SU-DHL-6 (cell line): ENCODE measurements around the gene HES4.

Source experiments
- H2AFZ ChIP-seq: fragments of 200-600 bp; sonication (generic); 2 replicates; pipeline ENCODE4 v1.6.1; 2014; ENCODE audit warnings: low read depth, mild to moderate bottlenecking, moderate library complexity, mixed read lengths, antibody characterized with exemption, low read length; ENCODE audit not compliant: severe bottlenecking
- H3F3A ChIP-seq: fragments of 200-600 bp; shearing (Covaris generic); 2 replicates; pipeline ENCODE4 v1.6.0; 2016; ENCODE audit warnings: antibody characterized with exemption, mild to moderate bottlenecking; ENCODE audit not compliant: insufficient read depth
- H3K27ac ChIP-seq: fragments of 200-600 bp; sonication (generic); 2 replicates; pipeline ENCODE4 v1.5.1; 2016; ENCODE audit warnings: low read depth, mild to moderate bottlenecking, low read length, moderate library complexity, mixed read lengths
- H3K27me3 ChIP-seq: fragments of 200-600 bp; sonication (generic), shearing (Covaris generic); 2 replicates; pipeline ENCODE4 v1.6.0; 2014; ENCODE audit warnings: mild to moderate bottlenecking, low read length
- H3K36me3 ChIP-seq: fragments of 200-600 bp; sonication (generic); 2 replicates; pipeline ENCODE4 v1.6.1; 2014; ENCODE audit warnings: mild to moderate bottlenecking, low read length, mixed read lengths
- H3K4me2 ChIP-seq: fragments of 300-600, 200-600 bp; shearing (Covaris generic), sonication (generic); 2 replicates; pipeline ENCODE4 v1.6.0; 2014; ENCODE audit warnings: low read length, low read depth, mild to moderate bottlenecking; ENCODE audit not compliant: poor library complexity, severe bottlenecking
- H3K4me3 ChIP-seq: fragments of 200-600 bp; sonication (generic); 2 replicates; pipeline ENCODE4 v1.5.1; 2014; ENCODE audit warnings: antibody characterized with exemption, low read length, mild to moderate bottlenecking, mixed read lengths; ENCODE audit not compliant: insufficient read depth, poor library complexity, severe bottlenecking
- H3K79me2 ChIP-seq: fragments of 200-600 bp; sonication (generic); 2 replicates; pipeline ENCODE4 v1.6.1; 2014; ENCODE audit warnings: mild to moderate bottlenecking, low read length, moderate library complexity; ENCODE audit not compliant: insufficient read depth
- H3K9ac ChIP-seq: fragments of 200-600 bp; sonication (generic); 2 replicates; pipeline ENCODE4 v1.7.0; 2014; ENCODE audit warnings: mild to moderate bottlenecking, low read length
- H3K9me2 ChIP-seq: fragments of 200-600 bp; sonication (generic); replicated peaks from 2 replicates; pipeline ENCODE4 v1.6.1; 2014; ENCODE audit warnings: low read length; ENCODE audit not compliant: insufficient read depth
- H3K9me3 ChIP-seq: fragments of 200-600 bp; sonication (generic); 2 replicates; pipeline ENCODE4 v1.6.1; 2014; ENCODE audit warnings: low read length, mixed read lengths; ENCODE audit not compliant: insufficient read depth
- H4K20me1 ChIP-seq: fragments of 200-600 bp; sonication (generic); 2 replicates; pipeline ENCODE4 v1.6.1; 2014; ENCODE audit warnings: low read depth, mild to moderate bottlenecking, antibody characterized with exemption, low read length, moderate library complexity, mixed read lengths
- CTCF ChIP-seq: fragments of 200-600 bp; sonication (generic); IDR thresholded peaks from one replicate; pipeline ENCODE4 v1.5.1; 2017; ENCODE audit warnings: antibody characterized with exemption, mild to moderate bottlenecking, low read length, moderate library complexity; ENCODE audit not compliant: insufficient read depth, poor library complexity, severe bottlenecking
- EZH2phosphoT487 ChIP-seq: fragments of 200-600 bp; sonication (generic), shearing (Covaris generic); conservative IDR thresholded peaks from 2 replicates; pipeline ENCODE4 v1.6.1; 2018; ENCODE audit warnings: mild to moderate bottlenecking, antibody characterized with exemption, low read length, moderate library complexity, mixed read lengths

HES4 gene

GRCh38 chr1:958823-959730 is 40.8 kb downstream of the HES4 start, which contains the start of gene NOC2L:
Gene NOC2L, minus strand, starts transcription at chr1:959256. Its CDS starts 16 bp downstream, at chr1:959240.
- H3K9me2 ChIP-seq = no peaks in the 10 kb centered on the region
- TF ChIP-seq CTCF = no peak
- H2AFZ ChIP-seq = peak within 1 kb of the TSS; percentile 99
- H3K36me3 ChIP-seq = no peaks in the 10 kb centered on the region; the same call in 1 of the 2 replicates
- peaks cover 18% of the 10 kb centered on the region for H3K79me2 ChIP-seq
- no peaks in the 10 kb centered on the region for H3K27me3 ChIP-seq
- H3K4me2 ChIP-seq = peak within 1 kb of the TSS; percentile 85
- peak within 1 kb of the TSS; percentile 79 for H3K9ac ChIP-seq
- H4K20me1 ChIP-seq = no peaks in the 10 kb centered on the region
- H3K9me3 ChIP-seq = no peaks in the 10 kb centered on the region
- H3K27ac ChIP-seq = no peak within 1 kb of the TSS
- H3F3A ChIP-seq = no peaks in the 10 kb centered on the region
- peak within 1 kb of the TSS; percentile 99 for H3K4me3 ChIP-seq

GRCh38 chr1:956636-957035 is 43.3 kb downstream of the HES4 start:
- H3K4me2 ChIP-seq = no peak overlapping the region
- H3K4me3 ChIP-seq = no peak overlapping the region
- H3K27ac ChIP-seq = no peak overlapping the region
- TF ChIP-seq CTCF (no peak), EZH2phosphoT487 (no peak)
- H3K9ac ChIP-seq = no peak overlapping the region
- peaks cover 18% of the 10 kb centered on the region for H3K79me2 ChIP-seq
- no peaks in the 10 kb centered on the region for H3K9me3 ChIP-seq
- H3K9me2 ChIP-seq = no peaks in the 10 kb centered on the region
- H4K20me1 ChIP-seq = no peaks in the 10 kb centered on the region
- no peaks in the 10 kb centered on the region for H3F3A ChIP-seq
- H3K36me3 ChIP-seq = no peaks in the 10 kb centered on the region; the same call in 1 of the 2 replicates
- H3K27me3 ChIP-seq = no peaks in the 10 kb centered on the region
- no peak overlapping the region for H2AFZ ChIP-seq

- Histone ChIP-seq H3K36me3 (no peaks in the 10 kb centered on the region; the same call in 1 of the 2 replicates), H3K79me2 (peaks cover 18% of the 10 kb centered on the region), H3K9me3 (no peaks in the 10 kb centered on the region), H4K20me1 (no peaks in the 10 kb centered on the region), H3F3A (no peaks in the 10 kb centered on the region), H3K4me2 (no peak overlapping the region), H3K27me3 (no peaks in the 10 kb centered on the region), H3K9ac (no peak overlapping the region), H3K9me2 (no peaks in the 10 kb centered on the region), H3K4me3 (no peak overlapping the region), H3K27ac (no peak overlapping the region), H2AFZ (no peak overlapping the region)
- TF ChIP-seq CTCF = no peak
- TF ChIP-seq EZH2phosphoT487 = no peak
These were observed 44.4 kb downstream of the HES4 start for GRCh38 chr1:955474-955873.
